Activated CD4-positive, alpha-beta T cell treated with anti-CD3 and anti-CD28 coated beads, Interleukin-2, Interleukin-6, amounts not matched to agents 100 ng/mL and 50 ng/mL, durations not matched to agents 16 hours and 8 hours (primary cell): Measurements from ENCODE around the gene ADISSP.

Experiments used
- DNase-seq: peaks from one replicate; pipeline ENCODE4 v3.0.0-alpha.2; 2020

The ADISSP gene

GRCh38 chr20:3767427-3768341 lies at the start of gene ADISSP:
TSS of gene ADISSP (minus strand) at chr20:3767753. CDS start at chr20:3760100, 7,653 bp downstream.
- peak; percentile 99 for DNase-seq

DNA sequence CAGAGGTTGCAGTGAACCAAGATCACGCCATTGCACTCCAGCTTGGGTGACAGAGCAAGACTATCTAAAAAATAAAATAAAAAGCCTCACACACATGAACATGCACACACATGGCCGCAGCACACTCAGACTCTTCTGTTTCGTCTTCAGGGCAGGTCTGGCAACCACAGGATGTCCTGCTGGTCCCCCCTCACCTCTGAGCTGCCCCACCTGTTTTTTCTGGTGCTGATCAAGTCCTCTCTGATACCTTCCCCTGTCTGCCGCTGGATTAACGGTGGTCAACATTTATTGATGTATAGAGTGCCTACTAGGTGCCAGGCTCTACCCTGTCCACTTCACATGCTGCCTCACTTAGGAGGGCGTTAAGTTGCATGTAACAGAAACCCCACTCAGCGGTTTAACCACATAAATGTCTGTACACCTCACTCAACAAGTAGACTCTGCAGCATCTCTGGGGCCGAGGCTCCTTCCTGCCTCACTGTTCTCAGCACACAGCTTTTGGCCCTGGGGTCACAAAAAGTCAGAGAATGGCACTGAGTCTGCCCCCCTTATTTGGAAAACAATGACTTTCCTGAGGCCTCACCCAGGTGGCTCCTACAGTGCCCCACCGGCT lies 48.3 kb upstream of the ADISSP start:
- DNase-seq: peak; percentile 56

- DNase-seq: no peak
Measured at GRCh38 chr20:3814928-3815495, 47.5 kb upstream of the ADISSP start.

- no peak for DNase-seq
Measured at GRCh38 chr20:3813848-3814581, 46.5 kb upstream of the ADISSP start.

DNA sequence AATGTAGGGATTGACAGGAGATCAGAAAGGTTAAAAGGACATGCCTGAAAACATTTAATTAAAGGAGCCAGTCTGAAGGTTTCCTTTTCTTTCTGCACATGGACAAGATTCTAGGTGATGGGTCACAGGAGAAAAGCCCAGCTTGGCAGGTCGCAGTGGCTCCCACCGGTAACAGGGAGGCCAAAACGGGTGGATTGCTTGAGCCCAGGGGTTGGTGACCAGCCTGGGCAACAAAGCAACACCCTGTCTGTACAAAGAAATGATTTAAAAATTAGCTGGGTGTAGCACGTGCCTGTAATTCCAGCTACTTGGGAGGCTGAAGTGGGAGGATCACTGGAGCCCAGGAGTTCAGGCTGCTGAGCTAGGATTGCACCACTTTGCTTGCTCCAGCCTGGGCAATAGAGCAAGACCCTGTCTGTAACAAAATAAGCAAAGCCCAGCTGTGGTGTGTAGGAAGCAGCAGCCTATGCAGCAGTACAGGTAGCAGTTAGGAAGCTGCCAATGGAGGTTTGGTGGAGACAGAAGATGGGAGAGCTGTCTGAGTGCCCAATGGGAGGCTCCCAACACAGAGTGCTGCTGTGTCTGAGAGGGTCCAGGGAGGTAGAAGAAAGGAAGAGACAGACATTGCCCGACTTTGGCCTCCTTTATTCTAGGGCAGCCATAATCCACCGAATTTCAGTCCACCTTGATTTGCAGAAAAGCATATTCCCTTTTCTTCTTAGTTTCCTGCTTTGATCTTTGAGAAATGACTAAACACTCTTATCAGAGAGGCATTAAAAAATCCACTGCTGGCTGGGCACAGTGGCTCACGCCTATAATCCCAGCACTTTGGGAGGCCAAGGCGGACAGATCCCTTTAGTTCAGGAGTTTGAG lies 45.7 kb upstream of the ADISSP start:
- DNase-seq: no peak

DNA sequence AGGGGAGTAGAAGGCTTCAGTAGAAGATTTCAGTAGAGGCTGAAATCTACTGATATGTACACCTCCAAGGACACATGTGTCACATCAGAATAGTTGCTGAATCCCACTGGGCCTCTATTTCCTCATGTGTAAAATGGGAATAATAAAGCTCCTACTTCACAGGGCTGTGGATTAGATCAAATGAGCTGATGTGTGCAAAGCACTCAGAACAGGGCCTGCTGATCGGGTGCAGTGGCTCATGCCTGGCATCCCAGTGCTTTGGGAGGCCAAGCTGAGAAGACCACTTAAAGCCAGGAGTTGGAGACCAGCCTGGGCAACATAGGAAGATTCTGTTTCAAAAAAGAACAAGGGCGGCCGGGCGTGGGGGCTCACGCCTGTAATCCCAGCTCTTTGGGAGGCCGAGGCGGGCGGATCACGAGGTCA lies 44.7 kb upstream of the ADISSP start:
- DNase-seq: no peak

DNA sequence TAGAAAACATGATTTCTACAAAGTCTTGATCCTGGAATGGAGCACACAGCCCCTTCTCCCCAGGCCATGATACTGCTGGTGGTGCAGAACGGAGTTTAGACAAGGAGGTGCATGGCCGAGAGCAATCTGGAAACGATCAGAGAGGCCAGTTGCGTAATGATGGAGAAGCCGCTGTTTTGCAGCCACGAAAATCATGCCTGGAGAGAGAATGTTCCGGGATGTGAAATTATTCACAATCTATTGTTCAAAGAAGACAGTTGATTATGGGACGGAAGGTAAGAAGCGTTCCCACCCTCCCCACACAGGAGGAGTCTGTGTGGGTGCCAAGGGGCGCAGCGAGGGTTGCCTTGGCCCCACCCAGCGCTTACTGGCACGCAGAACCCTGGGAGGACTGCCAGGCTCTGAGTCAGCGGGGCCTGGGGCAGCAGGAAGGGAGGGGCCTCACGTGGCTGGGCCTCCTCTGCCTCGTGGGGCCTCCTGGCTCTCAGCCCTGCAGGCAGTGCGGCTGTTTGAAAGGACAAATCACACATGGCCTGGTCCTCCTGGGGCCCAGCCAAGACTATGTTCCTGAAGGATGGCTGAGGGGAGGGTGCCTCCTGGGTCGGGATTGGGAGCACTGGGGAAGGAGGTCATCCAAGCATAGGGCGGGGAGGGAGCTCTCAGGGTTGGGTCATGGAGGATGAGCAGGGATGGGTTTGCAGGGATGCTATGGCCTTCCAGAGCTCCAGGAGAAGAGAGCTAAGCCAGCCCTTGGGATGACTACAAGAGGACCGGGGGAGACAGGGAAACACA lies 44.1 kb upstream of the ADISSP start:
- DNase-seq: peak; percentile 96

DNA sequence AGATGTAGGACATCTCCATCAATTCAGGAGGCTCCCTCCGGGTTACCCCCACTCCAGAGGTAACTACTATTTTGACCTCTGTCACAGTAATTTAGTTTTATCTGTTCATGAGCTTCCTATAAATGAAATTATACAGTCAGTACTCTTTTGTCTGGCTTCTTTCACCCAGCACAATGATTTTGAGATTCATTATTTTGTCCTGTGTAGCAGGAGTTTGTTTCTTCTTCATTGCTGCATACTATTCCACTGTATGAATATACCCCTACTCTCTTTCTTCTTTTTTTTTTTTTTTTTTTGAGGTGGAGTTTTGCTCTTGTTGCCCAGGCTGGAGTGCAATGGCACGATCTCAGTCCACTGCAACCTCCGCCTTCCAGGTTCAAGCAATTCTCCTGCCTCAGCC lies 41.0 kb upstream of the ADISSP start:
- DNase-seq: no peak

- no peak for DNase-seq
Measured at GRCh38 chr20:3804781-3805180, 37.2 kb upstream of the ADISSP start.

GRCh38 chr20:3804254-3804751 lies 36.8 kb upstream of the ADISSP start:
- no peak for DNase-seq

- no peak for DNase-seq
Measured at GRCh38 chr20:3803854-3804253, 36.3 kb upstream of the ADISSP start.

DNA sequence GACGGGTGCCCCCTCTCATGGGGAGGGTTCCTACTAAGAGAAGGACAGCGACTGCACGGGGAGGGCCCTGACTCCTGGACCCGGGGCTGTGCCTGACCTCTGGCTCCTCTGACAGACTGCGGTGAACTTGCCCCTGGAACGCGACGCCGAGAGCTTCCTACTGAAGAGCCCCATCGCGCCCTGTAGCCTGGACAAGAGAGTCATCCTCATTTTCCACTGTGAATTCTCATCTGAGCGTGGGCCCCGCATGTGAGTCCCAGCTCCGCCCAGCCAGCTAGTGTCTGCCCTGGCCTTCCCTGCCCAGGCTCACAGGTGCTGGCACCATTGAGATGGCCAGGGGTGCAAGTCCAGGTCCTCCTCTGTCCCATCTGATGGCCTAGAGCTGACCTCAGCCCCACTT lies 35.7 kb upstream of the ADISSP start:
- DNase-seq: no peak

GRCh38 chr20:3802524-3803239 lies 35.1 kb upstream of the ADISSP start:
- no peak for DNase-seq

DNA sequence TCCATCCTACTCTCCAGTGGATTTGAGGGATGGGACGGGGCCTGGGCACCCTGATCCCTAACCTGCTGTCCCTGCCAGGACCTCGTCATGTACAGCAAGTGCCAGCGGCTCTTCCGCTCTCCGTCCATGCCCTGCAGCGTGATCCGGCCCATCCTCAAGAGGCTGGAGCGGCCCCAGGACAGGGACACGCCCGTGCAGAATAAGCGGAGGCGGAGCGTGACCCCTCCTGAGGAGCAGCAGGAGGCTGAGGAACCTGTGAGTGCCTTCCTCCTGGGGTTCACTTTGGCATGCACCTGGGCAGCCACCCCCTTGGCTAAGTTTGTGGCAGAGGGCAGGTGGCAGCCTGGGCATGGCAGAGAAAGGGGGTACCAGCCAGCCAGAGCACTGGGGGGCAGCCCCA lies 34.3 kb upstream of the ADISSP start:
- DNase-seq: no peak

- no peak for DNase-seq
Measured at GRCh38 chr20:3801299-3801698, 33.7 kb upstream of the ADISSP start.

DNA sequence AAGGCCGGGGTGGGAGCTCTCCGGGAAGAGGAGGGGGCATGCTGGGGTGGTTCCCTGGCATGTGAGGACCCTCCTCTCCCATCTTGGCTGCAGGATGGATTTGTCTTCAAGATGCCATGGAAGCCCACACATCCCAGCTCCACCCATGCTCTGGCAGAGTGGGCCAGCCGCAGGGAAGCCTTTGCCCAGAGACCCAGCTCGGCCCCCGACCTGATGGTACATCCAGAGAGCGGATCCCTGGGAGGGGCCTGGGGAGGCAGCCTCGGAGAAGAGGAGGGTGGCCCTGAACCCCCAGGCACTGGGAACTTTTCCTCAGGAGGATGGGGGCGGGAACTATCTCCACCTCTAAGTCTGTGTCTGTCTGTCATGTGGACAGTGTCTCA lies 33.3 kb upstream of the ADISSP start:
- DNase-seq: no peak

DNA sequence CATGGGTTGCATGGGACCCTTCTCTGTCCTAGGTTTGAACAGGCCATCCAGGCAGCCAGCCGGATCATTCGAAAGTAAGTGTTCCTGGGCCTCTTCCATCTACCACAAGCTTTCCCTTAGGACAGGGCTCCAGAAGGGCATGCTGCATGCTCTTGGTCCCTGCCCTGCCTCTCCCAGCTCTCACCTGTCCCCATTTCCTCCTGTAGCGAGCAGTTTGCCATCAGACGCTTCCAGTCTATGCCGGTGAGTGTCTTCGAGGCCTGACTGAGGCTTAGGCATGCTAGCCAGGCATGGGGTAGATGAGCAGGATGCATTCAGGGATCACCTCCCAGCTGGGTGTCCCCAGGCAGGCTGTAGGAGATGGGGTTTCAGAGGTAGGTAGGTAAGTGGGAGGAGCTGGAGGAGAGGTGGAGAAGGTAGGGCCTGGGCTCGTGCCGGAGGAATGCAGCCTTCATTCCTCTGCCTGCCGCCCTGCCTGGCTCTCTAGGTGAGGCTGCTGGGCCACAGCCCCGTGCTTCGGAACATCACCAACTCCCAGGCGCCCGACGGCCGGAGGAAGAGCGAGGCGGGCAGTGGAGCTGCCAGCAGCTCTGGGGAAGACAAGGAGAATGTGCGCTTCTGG lies 32.8 kb upstream of the ADISSP start:
- DNase-seq: no peak

DNA sequence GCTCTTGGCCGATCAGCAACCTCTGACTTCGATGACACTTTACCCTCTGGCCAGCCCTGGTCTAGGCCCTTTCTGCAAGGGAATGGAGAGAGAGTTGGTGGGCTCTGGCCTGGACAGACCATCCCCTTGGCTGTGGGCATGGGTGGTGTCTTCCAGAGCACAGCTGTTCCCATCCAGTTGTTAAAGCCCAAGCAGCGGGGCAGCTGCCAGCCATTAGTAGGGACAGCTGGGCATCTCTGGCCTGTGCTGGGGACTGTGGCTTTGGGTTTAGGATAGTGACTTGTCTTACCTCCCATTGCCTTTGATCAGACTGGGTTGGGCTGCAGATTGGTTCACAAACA lies 31.3 kb upstream of the ADISSP start:
- DNase-seq: no peak

DNA sequence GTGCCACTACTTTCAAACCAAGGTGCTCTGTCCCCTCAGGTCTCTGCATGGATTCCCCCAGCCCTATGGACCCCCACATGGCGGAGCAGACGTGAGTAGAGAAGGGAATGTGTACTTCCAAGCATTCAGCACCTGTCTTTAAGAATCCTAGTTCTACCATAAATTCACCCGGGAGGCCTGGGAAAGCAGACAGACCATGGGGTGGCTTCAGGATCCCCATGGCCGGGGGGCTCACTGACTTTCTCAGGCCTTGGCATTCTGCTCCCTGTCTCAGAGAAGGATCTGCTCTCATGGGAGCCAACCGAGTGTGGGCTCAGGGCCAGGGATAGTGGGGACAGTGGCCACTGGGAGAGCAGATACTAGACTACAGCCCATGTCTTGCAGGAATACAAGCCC lies 30.8 kb upstream of the ADISSP start:
- no peak for DNase-seq
